PC-3 (cell line): Measurements from ENCODE around the gene SLC16A3. TPM values are rescaled to one million over a fixed set of nuclear protein-coding genes. Genes with fewer than 3 reads are reported as not detected.

Source experiments
- ATAC-seq: fragments of 200-7000 bp; cut with Tn5 transposase; 2 replicates; pipeline ENCODE4 v1.9.1; 2020; ENCODE audit warnings: mild to moderate bottlenecking, moderate library complexity
- BruUV-seq: library from RNA; stranded (reverse); fragments of 400-500 nt; replicated peaks from 2 replicates; lab custom pipeline; 2021; lab: Mats Ljungman, UMichigan
- CTCF ChIA-PET: fragments of 300-600 bp; sonication (Branson Sonifier 250); formaldehyde crosslinking; loops from one replicate; lab custom pipeline; 2022; ENCODE audit warnings: antibody characterized with exemption; lab: Charles Lee
- POLR2A ChIA-PET: fragments of 300-600 bp; sonication (Branson Sonifier 250); formaldehyde crosslinking; loops from one replicate; lab custom pipeline; 2022; ENCODE audit warnings: antibody characterized with exemption; ENCODE audit not compliant: unreplicated experiment; lab: Charles Lee
- DNase-seq: peaks from one replicate; pipeline ENCODE4 v3.0.0-alpha.2; 2015
- H2AFZ ChIP-seq: fragments of 300-600 bp; sonication (generic); 2 replicates; pipeline ENCODE4 v1.6.0; 2016; ENCODE audit warnings: antibody characterized with exemption, low read length
- H3F3A ChIP-seq: fragments of 300-600 bp; sonication (generic); one replicate; pipeline ENCODE4 v1.6.0; 2017; ENCODE audit warnings: antibody characterized with exemption, low read length, control low read depth, mild to moderate bottlenecking; ENCODE audit not compliant: unreplicated experiment
- H3K27ac ChIP-seq: fragments of 300-600 bp; sonication (generic); 2 replicates; pipeline ENCODE4 v1.5.1; 2016; ENCODE audit warnings: mild to moderate bottlenecking, low read length
- H3K27me3 ChIP-seq: fragments of 300-600 bp; sonication (generic); 2 replicates; pipeline ENCODE4 v1.6.1; 2016; ENCODE audit warnings: low read length, mixed read lengths
- H3K36me3 ChIP-seq: fragments of 300-600 bp; sonication (generic); 2 replicates; pipeline ENCODE4 v1.6.1; 2016; ENCODE audit warnings: low read depth, mixed run types, low read length, mixed read lengths
- H3K4me1 ChIP-seq: fragments of 300-600 bp; sonication (generic); 2 replicates; pipeline ENCODE4 v1.5.1; 2016; ENCODE audit warnings: low read length; ENCODE audit not compliant: insufficient read depth
- H3K4me2 ChIP-seq: fragments of 300-600 bp; sonication (generic); 2 replicates; pipeline ENCODE4 v1.6.0; 2016; ENCODE audit warnings: low read length
- H3K4me3 ChIP-seq: fragments of 300-600 bp; sonication (generic); 2 replicates; pipeline ENCODE4 v1.5.1; 2016; ENCODE audit warnings: mild to moderate bottlenecking, low read length, mixed read lengths
- H3K79me2 ChIP-seq: fragments of 300-600 bp; sonication (generic); 2 replicates; pipeline ENCODE4 v1.6.1; 2017; ENCODE audit warnings: low read length, mixed read lengths
- H3K9ac ChIP-seq: fragments of 300-600 bp; sonication (generic); 2 replicates; pipeline ENCODE4 v1.6.0; 2016; ENCODE audit warnings: mild to moderate bottlenecking, low read length
- H3K9me2 ChIP-seq: fragments of 300-600 bp; sonication (generic); replicated peaks from 2 replicates; pipeline ENCODE4 v1.6.1; 2016; ENCODE audit warnings: mixed run types, low read length, mixed read lengths
- H3K9me3 ChIP-seq: fragments of 300-600 bp; sonication (generic); 2 replicates; pipeline ENCODE4 v1.6.1; 2016; ENCODE audit warnings: low read length, mixed read lengths
- H4K20me1 ChIP-seq: fragments of 300-600 bp; sonication (generic); 2 replicates; pipeline ENCODE4 v1.6.1; 2016; ENCODE audit warnings: low read length, mixed read lengths
- CTCF ChIP-seq: fragments of 300-600 bp; sonication (generic); conservative IDR thresholded peaks from 2 replicates; pipeline ENCODE4 v1.5.1; 2017; ENCODE audit warnings: antibody characterized with exemption, low read depth, mild to moderate bottlenecking, low read length
- EZH2 ChIP-seq: fragments of 300-600 bp; sonication (generic); IDR thresholded peaks from one replicate; pipeline ENCODE4 v1.6.1; 2017; ENCODE audit warnings: antibody characterized with exemption, mild to moderate bottlenecking, low read length; ENCODE audit not compliant: unreplicated experiment
- EZH2phosphoT487 ChIP-seq: fragments of 300-600 bp; sonication (generic); IDR thresholded peaks from 2 replicates; pipeline ENCODE4 v1.6.1; 2018; ENCODE audit warnings: mild to moderate bottlenecking, antibody characterized with exemption, low read length, borderline replicate concordance
- intact Hi-C: fragments of 100-400 bp; cut with micrococcal nuclease; formaldehyde crosslinking; loops from 2 replicates; pipeline ENCODE4 v1.9.0; 2023
- total RNA-seq: library from RNA; depleted of rRNA; stranded (reverse); fragments of >200 nt; gene quantifications from 2 replicates; pipeline ENCODE4 v1.2.3, GENCODE V29; 2014

Gene SLC16A3
- total RNA-seq, 1 experiment from 2014 or later, result 286 TPM

- Histone ChIP-seq H3K9me3 (no peaks in the 10 kb centered on the region), H3K27me3 (no peaks in the 10 kb centered on the region), H3K36me3 (no peaks in the 10 kb centered on the region), H3K4me2 (no peak overlapping the region), H3K9me2 (no peaks in the 10 kb centered on the region), H3K27ac (no peak overlapping the region), H4K20me1 (no peaks in the 10 kb centered on the region), H3K4me3 (no peak overlapping the region), H3K9ac (no peak overlapping the region), H3K4me1 (peaks cover 43% of the 10 kb centered on the region), H3F3A (no peaks in the 10 kb centered on the region), H3K79me2 (peaks cover 17% of the 10 kb centered on the region), H2AFZ (no peak overlapping the region)
- ATAC-seq, result no peak
- TF ChIP-seq EZH2phosphoT487, result no peak
- no peak for TF ChIP-seq CTCF
- TF ChIP-seq EZH2, result no peak
- intact Hi-C loops, result no loop called here
- CTCF ChIA-PET, result no interaction called here
- BruUV-seq, result no TSS peak
- no peak for DNase-seq
- POLR2A ChIA-PET, result no interaction called here
These were observed 14.7 kb upstream of the SLC16A3 start for GRCh38 chr17:82214012-82214628.

- Histone ChIP-seq H3K9ac (no peak overlapping the region), H3K9me2 (no peaks in the 10 kb centered on the region), H3K4me2 (no peak overlapping the region), H3K4me1 (peaks cover 43% of the 10 kb centered on the region), H3K27me3 (no peaks in the 10 kb centered on the region), H3K79me2 (peaks cover 17% of the 10 kb centered on the region), H3K36me3 (no peaks in the 10 kb centered on the region), H2AFZ (no peak overlapping the region), H3K27ac (peak overlapping the region; percentile 91; the same call in 1 of the 2 replicates), H3K9me3 (no peaks in the 10 kb centered on the region), H3K4me3 (no peak overlapping the region), H4K20me1 (no peaks in the 10 kb centered on the region), H3F3A (no peaks in the 10 kb centered on the region)
- ATAC-seq, result no peak
- intact Hi-C loops, result no loop called here
- no TSS peak for BruUV-seq
- no peak for TF ChIP-seq CTCF
- TF ChIP-seq EZH2, result no peak
- no peak for TF ChIP-seq EZH2phosphoT487
- ChIA-PET POLR2A (no interaction called here), CTCF (no interaction called here)
- DNase-seq, result no peak
These were observed 13.5 kb upstream of the SLC16A3 start for GRCh38 chr17:82215095-82215971.

GRCh38 chr17:82215972-82216300 is 12.9 kb upstream of the SLC16A3 start:
- ChIA-PET POLR2A (no interaction called here), CTCF (no interaction called here)
- BruUV-seq, result no TSS peak
- Histone ChIP-seq H3K9me2 (no peaks in the 10 kb centered on the region), H3F3A (no peaks in the 10 kb centered on the region), H3K9me3 (no peaks in the 10 kb centered on the region), H3K4me1 (peaks cover 43% of the 10 kb centered on the region), H3K27ac (peak overlapping the region; percentile 91), H2AFZ (no peak overlapping the region), H4K20me1 (no peaks in the 10 kb centered on the region), H3K4me2 (no peak overlapping the region; the same call in 1 of the 2 replicates), H3K36me3 (no peaks in the 10 kb centered on the region), H3K27me3 (no peaks in the 10 kb centered on the region), H3K79me2 (peaks cover 16% of the 10 kb centered on the region), H3K9ac (peak overlapping the region; percentile 76; the same call in 1 of the 2 replicates), H3K4me3 (no peak overlapping the region)
- intact Hi-C loops, result no loop called here
- no peak for ATAC-seq
- TF ChIP-seq CTCF (no peak), EZH2 (no peak), EZH2phosphoT487 (no peak)
- DNase-seq, result no peak
